ENCODE data around the gene SLC22A23.

DNA sequence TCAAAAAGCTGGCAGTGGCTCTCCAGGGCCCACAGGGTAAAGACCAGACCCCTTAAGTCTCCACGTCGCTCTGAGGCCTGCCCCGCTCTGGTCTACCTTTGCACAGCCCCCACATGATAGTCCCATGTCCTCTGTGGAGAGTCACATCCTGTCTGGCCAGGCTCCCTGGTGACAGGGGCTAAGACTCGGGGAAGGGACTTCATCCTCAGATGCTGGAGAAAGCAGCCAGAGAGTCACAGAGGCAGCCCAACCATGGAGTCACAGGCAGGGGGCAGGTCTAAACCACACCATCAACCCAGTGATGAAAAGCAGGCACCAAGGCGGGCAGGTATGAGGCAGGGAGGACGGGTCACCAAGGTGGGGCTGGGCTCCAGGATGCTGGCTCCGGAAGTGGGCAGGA is 62.2 kb downstream of the SLC22A23 start:
- TF ChIP-seq, protein P1, sequence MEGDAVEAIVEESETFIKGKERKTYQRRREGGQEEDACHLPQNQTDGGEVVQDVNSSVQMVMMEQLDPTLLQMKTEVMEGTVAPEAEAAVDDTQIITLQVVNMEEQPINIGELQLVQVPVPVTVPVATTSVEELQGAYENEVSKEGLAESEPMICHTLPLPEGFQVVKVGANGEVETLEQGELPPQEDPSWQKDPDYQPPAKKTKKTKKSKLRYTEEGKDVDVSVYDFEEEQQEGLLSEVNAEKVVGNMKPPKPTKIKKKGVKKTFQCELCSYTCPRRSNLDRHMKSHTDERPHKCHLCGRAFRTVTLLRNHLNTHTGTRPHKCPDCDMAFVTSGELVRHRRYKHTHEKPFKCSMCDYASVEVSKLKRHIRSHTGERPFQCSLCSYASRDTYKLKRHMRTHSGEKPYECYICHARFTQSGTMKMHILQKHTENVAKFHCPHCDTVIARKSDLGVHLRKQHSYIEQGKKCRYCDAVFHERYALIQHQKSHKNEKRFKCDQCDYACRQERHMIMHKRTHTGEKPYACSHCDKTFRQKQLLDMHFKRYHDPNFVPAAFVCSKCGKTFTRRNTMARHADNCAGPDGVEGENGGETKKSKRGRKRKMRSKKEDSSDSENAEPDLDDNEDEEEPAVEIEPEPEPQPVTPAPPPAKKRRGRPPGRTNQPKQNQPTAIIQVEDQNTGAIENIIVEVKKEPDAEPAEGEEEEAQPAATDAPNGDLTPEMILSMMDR (conservative IDR thresholded peaks at IDR 0.05 in 1 of 2, IDR thresholded peaks at IDR 0.05 in 1 of 2; ENCODE audit: extremely low read depth in 1 of 2, insufficient read depth in 1 of 2, low read depth in 1 of 2, low read length in 2 of 2), result no peak
- TF ChIP-seq EZH2 (IDR thresholded peaks at IDR 0.05; ENCODE audit: borderline replicate concordance, low read length), result no peak

Measured in mammary epithelial cell (primary cell).